GM18867 (cell line): ENCODE measurements around the gene ALS2.
"Not testable (repeated sequence)": the region's sequence is repeated elsewhere in the genome, so short reads cannot be mapped to it uniquely, and the experiment has no call there.

ENCODE experiments used
- ATAC-seq: cut with Tn5 transposase; IDR thresholded peaks from one replicate; pipeline ENCODE4 v1.9.1; 2021; ENCODE audit warnings: mild to moderate bottlenecking, moderate library complexity; ENCODE audit not compliant: unreplicated experiment

ALS2 gene

DNA sequence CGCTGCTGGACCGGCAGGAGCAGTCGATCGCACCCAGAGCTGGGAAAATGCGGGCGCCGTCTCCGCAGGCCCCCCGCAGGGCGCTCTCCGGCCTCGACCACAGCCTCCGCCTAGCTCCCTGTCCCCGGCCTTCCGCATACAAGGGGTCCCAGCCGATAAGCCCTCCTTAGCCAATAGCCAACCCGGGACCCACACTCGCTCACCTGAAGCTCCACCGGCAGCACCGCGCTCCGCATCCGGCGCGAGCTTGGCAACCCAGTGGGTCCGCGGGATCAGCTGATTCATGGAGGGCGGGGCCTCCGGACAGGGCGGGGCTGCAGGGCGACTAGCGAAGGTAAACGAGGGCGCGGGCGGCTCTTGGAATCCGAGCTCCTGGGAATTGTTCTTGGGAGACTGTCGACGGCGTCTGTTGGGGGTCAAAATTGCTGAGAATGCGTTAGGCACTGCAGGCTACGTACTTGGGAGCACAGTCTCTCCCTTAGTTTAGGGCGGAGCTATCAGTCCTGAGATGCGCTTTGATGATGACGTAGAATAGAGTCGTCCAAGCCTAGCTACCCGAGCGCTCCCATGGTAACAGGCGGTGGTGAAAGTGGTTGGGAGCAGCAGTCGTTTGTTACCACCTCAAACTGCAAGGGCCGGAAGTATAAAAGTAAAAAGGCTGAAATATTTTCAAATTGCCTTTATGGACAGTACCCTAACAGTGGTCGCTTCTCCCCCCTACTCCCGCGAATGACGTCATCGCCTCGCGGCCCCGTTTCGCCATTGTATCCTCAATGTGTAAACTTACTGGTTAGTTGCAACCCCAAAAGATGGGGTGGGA is at the start of gene ALS2:
Gene ALS2, minus strand, starts transcription at position 260 of the 820 bp plus-strand sequence. CDS start 12,048 bp downstream, outside the sequence.
- ATAC-seq = peak; percentile 96

DNA sequence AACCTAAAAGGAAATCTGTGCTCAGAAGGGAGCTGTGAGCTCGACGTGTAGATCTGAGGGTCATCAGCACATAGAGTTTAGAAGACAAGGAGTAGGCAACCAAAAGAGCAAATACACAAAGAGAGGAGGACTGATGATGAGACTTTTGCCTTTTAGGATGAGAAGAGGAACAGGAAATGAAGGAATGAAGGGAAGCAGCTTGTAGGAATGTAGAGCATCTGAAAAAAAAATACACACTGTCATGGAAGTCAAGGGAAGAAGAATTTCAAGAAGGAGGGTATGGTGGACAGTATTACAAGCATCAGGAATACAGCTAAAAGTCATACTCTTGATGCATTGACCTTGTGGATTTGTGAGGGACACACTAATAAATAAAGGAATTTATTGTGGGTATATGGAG is 47.5 kb upstream of the ALS2 start:
- no peak for ATAC-seq

DNA sequence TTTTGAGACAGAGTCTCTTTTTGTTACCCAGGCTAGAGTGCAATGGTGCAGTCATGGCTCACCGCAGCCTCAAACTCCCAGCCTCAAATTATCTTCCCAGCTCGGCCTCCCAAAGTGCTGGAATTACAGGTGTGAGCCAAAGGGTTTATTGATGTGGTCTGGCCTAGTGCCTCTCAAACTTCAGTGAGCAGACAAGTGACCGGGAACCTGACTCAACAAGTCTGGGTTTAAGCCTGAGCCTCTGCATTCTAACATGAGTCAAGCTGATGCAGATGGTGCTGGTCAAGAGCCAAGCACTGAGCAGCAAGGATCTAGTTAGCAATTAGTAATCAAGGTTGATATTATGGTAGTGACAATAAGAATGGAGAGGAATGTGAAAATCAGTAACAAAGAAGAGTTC is 46.9 kb upstream of the ALS2 start:
- no peak for ATAC-seq

DNA sequence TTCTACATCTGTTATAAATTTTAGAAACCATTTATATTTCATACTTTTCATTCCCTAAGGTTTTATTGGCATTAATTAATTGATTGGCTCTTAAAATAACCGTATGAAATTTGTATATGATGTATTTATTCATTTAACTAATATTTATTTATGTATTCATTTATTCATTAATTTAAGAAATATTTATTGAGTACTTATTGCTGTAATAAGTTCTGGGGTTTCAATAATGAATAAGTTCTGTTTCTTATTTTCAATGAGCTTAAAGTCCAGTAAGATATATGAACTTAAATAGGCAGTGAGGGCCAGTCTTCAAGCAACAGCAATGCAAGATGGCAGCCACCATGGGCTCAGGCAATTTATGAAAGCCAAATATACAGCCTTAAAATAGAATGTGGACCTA is 43.5 kb upstream of the ALS2 start:
- no peak for ATAC-seq

DNA sequence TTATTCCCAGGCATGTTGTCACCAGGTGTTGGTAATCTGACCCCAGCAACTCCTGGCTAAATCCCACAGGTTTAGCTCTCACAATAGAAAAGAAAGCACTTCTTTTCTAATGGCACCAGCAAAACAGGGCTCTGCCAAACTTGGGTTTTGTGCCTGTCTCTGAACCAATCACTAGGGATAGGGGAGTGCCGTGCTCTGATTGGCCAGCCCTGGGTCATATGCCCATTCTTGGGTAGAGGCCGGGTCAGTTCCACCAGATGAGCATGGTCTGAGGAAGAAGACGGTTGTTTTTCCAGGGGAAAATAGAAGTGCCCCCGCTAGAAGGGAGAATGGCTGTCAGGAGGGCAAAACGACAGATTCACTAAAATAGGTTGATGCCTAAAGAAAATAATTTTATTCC is 40.3 kb upstream of the ALS2 start:
- no peak for ATAC-seq

DNA sequence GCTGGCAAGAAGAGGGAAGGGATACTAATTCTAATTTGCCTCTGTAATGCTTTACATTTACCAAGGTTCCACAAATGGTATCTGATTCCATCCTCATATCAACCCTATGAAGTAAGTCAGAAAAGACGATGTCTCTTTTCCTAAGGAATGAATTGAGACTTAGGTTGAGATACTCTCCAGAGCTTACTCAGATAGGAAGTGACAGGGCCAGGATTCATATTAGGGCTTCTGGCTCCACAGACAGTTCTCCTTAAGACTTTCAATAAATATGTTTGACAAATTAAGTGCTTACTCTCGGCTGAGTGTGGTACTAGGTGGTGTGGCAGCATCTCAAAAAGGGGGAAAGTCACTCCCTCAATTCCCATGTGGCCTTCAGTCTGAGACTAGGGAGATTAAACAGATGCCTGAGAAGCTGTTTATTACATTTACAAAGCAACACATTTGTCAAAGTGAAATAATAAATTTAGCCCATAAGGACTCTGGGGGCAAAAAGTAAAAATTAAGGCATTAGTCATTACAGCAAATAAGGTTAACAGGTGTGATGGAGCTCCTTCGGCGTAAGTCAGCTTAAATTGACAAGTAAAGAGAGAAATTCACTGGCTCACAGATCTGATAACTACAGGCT is 39.8 kb upstream of the ALS2 start:
- ATAC-seq = no peak

DNA sequence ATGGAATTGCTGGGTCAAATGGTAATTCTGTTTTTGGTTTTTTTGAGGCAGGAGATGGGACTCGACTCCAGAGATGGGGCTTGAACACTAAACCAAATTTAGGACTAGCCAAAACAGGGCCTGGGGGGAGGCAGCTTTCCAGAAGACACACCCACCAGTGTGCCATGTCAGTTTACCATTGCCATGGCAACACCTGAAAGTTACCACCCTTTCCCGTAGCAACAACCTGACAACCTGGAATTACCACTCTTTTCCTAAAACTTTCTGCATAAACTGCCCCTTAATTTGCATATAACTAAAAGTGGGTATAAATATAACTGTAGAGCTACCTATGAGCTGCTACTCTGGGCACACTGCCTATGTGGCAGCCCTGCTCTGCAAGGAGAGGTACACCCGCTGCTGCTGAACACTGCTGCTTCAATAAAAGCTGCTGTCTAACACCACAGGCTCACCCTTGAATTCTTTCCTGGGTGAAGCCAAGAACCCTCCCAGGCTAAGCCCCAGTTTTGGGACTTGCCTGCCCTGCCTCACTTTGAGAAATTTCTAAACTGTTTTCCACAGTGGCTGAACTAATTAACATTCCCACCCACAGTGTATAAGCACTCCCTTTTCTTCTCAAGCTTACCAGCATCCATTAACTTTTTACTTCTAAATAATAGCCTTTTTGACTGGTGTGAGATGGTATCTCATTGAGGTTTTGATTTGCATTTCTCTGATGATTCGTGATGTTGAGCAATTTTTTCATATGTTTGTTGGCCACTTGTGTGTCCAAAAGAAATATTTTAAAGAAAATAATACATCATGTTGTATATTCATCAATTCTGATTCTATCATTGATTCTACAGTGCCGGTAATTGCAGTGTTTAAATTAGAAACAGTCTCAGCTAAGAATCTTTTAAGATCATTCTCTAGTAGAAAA is 36.2 kb upstream of the ALS2 start:
- no peak for ATAC-seq

DNA sequence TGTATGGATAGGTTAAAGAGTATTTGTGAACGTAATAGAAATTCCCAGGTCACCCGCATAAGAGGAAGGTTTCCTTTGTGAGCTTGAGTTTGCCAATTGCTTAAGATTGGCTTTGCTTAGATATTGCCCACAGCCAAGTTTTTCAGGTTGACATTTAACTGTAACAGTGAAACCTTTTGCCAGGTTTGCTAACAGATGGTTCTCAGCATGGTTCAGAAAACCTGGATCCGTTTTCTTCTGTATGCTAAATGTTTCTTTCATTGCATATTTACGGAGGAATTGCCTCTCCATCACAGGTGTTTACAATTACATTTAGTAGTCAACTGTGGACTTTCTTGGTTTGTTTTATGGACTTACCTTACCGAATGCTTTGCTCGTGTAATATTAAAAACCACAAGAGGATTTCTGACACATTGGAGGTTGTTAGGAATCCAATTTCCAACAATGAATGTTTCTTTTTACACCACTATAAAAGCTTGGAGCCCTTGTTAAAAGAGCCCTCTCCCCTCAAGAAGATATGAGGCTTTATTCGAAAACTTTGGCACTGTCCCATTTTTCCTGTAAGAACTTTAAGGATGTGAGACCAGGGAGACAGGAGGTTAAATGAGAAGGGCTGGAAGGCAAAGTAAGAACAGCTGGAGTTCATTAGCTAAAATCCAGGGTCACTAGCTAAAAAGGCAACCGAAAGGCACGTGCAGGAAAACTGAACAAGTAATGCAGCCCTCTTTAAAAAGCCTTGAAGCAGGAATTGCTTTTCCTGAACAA is 33.4 kb upstream of the ALS2 start:
- ATAC-seq = no peak

DNA sequence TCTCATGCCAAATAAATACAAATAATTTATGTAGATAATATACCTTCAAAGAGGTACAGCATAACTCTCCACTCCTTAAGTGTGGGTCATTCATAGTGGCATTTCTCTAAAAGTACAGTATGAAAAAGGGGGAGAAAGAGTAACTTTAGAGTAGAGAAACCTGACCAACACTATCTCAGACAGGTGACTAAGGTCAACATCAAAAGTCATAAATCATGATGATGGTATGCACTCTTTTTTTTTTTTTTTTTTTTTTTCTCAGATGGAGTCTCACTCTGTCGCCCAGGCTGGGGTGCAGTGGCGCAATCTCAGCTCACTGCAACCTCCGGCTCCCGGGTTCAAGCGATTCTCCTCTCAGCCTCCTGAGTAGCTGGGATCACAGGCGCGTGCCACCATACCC is 29.9 kb upstream of the ALS2 start:
- ATAC-seq = not testable (repeated sequence)

DNA sequence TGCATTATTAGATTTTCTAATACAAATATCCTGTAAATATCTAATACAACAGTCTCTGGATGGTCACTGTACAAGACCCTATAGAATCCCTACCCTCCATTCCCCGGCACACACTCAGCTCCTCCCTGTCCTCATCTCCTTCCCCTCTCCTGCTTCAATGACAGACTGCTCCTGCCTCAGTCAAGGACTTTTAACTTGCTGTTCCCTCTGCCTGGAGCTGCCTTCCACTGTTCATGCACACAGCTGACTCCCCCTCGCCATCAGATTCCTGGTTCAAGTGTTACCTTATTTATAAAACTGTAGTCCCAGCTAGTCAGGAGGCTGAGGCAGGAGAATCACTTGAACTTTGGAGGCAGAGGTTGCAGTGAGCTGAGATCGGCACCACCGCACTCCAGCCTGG is 28.9 kb upstream of the ALS2 start:
- no peak for ATAC-seq

DNA sequence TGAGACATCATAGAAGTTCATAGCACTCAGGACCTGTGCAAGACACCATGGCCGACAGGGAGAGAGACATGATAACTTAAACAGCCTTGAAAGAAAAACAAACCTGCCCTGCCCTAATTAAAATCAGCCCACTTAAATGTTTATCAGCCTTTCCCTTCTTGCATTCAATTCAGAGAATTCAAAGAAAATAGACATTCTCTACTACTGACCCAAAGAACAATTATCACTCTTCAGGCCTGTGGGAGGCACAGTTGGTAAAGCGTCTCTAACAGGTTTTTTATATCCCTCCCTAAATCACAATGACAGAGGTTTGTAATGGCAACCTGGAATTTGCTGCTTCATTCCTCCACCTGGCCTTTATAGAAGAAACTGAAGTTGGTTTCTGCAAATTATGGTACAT is 27.3 kb upstream of the ALS2 start:
- no peak for ATAC-seq

DNA sequence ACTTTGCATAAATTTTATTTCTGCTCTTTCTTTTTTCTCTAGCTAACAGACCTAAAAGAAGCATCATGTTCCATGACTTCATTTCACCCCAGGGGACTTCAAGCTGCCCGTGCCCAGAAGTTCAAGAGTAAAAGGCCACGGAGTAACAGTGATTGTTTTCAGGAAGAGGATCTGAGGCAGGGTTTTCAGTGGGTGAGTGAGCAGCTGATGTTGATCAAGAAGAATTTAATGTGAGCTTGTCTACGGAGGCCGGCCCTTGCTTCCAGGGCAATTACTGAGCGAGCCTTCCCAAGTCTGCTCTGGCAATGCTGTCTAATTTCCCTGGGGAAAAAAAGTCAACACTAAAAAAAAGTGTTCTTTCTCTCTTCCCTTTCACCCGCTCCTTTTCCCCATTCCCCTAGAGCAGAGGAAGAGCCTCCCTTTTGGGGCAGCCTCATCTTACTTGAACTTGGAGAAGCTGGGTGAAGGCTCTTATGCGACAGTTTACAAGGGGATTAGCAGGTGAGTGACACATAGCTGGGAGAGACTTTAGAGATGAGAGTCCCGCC is 26.8 kb upstream of the ALS2 start:
- ATAC-seq = no peak

DNA sequence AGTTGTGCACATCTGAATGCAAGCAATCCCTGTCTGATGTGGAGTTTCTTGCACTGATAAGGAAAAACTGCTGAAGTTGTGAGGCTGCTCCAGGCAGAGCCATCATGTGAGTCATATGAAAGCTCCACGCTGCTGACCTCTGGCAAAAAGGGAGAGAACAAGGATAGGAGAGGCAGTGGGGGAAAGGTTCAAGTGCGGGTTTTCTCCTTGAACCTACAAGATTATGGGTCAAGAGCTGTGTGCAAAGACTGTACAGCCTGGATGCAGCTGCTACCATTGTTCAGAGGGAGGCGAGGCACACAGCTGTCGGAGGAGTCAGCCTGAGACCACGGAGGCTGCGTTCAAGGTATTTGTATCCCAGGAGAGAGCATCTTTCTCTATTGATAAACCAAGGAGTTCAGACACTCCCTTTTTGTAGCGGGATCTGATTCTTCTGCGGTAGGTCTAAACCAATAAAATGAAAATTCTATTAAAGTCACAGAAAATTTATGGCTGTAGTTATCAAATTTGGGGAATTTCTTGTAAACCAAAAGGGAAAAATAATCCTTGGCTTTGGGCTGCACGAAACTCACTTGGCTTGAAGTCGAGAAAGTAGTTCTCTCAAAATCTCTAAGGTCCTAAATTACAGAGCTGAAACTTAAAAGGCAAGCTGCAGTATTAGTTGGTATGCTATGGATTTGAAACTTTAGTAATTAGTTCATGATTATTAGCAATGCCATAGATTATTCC is 25.9 kb upstream of the ALS2 start, which contains the start of gene CDK15:
Gene CDK15, plus strand, starts transcription at position 96 of the 729 bp plus-strand sequence. Its CDS starts 128 bp downstream, at position 224.
- ATAC-seq = no peak

DNA sequence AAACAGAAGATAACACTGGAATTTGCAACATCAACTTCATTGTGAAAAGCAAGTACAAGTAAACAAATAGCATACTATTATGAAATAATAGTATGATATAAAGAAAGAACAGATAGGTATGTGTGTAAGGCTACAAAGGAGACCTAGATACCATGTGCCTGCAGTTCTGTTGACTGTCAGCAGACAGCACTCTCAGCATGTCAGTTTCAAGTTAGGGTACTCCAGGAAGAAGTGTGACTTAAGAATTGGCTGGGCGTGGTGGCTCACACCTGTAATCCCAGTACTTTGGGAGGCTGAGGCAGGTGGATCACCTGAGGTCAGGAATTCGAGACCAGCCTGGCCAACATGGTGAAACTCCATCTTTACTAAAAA is 18.2 kb upstream of the ALS2 start:
- not testable (repeated sequence) for ATAC-seq

DNA sequence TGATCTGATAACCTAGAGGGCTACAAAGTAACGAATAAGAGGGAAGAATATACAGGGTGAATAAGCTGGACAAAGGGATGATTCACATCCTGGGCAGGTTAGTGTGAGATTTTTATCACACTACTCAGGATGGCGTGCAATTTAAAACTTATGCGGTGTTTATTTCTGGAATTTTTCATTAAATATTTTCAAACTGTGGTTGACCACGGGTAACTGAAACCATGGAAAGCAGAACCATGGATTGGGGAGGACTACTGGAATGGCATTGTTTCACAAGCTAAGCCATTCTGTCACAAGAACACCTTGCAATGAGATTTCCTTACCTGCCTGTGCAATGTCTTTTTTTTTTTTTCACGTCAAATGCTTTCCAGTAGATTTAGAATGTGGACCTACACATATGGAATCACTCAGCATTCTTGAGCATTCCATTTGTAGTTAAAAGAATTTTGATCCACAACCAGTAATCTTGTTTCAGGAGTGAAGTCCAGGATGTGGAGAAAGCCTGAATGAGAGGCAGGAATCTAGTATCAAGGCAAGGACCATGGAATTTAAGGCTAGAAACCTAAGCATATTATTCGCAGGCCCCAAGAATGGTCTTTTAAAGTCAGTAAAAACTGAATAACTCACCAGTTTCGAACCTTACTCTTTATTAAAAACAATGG is 17.6 kb upstream of the ALS2 start:
- no peak for ATAC-seq

DNA sequence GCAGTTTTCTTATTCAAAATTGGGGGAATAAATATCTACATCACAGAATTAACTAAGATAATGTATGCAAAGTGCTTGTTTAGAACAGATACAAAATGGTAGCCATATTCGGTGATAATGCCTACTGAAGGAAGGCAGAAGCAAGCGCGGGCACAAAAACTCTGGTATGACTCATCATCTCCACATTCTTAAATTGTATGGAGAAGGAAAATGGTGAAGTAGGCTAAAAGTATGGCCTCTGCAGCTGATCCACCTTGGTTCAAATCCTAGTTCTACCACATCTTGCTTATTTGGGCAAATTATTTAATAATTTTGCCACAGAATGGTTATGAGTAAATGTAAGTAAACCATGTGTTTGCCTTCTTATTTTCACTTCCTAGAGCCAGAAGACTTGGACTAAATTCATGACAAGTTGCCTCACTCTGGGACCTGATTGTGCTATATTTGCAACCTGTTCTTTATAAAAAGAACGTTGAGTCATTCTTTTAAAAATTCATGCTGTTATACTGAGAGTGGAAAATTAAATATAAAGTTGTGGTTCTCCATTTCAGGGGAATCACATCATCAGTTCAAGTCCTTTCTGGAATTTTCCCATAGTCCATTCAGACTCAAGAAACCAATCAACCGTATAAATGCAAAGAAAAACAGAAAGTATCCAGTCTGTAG is 16.6 kb upstream of the ALS2 start:
- no peak for ATAC-seq

DNA sequence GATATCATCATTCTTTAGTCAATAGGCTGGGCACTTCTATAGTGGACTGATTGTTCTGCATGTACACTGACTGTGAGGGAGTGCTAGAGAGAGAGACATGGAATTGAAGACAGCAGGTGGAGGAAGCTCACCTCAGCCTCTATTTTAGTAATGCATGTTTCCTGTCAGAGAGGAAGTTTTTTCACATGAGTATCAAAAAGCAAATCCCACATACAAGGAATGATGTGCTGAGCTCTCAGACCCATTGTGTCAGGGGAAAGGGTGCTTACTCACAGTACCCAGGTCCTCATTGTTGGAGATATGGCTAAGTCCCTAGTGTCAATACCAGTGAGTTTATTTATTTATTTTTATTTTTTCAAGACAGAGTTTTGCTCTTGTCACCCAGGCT is 15.7 kb upstream of the ALS2 start:
- ATAC-seq = no peak

DNA sequence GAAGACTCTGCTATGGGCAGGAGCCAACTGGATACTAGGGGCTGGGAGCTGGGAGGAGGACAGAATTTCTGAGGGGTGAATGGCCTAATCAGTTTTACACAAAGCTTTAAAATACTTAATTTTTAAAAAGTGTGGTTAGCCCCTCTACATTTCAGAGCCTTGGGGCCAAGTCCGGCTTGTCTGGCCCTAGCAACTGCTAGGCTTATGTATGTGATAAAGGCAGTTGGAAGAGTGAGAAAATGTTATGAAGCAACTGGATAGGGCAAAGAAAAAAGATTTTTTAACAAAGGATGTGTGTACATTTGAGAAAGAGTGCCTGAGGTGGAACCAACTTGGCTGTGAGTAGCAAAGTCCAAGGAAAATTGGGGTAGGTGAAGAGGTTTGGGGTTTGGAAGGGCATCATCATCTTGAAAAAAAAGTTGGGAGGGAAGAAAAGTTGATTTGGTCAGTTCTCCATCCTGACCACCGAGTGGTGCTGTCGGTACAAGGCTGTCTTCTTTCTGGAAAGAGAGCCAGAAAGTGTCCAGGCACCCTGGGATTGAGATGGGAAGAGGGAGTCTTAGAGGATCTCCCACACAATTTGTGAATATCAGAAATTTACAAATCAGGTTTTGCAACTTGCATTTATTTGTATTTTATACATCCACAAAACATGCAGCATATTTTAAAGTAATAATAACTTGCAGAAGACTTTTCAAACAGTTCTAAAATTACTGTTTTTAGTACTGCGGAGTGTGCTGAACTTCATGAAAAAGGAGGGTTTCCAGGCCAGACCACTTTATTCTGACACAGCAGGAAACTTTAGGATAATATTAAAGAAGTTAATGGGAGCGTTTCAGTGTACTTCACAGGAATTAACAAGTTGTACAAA is 15.1 kb upstream of the ALS2 start:
- ATAC-seq = no peak
